Activated T-helper 1 cell treated with anti-CD3 and anti-CD28 coated beads, Interleukin-12 subunit alpha, Interleukin-12 subunit beta, Interleukin-2, Interleukin-4 antibody, amounts not matched to agents 30 ng/mL and 10 ng/mL and 1 ng/mL, durations not matched to agents 14 hours and 24 hours and 36 hours (primary cell): Measurements from ENCODE around the gene FAM168A. TPM values are rescaled to one million over a fixed set of nuclear protein-coding genes. Genes with fewer than 3 reads are reported as not detected.
A peak's percentile ranks its signal among the peaks of the same experiment; 100 is the strongest.
"Not testable (repeated sequence)": the region's sequence is repeated elsewhere in the genome, so short reads cannot be mapped to it uniquely, and the experiment has no call there.

Source experiments
- DNase-seq: peaks from one replicate; pipeline ENCODE4 v3.0.0; 2021; ENCODE audit warnings: low spot score
- H3K27ac Mint-ChIP-seq: one replicate; pipeline ENCODE4 v1.8.0; 2021; ENCODE audit warnings: mild to moderate bottlenecking, mixed read lengths
- H3K27me3 Mint-ChIP-seq: one replicate; pipeline ENCODE4 v1.8.0; 2022; ENCODE audit warnings: mild to moderate bottlenecking, moderate library complexity, mixed read lengths; ENCODE audit not compliant: insufficient read depth
- H3K36me3 Mint-ChIP-seq: one replicate; pipeline ENCODE4 v1.8.0; 2021; ENCODE audit warnings: low read depth, mixed read lengths
- H3K4me1 Mint-ChIP-seq: one replicate; pipeline ENCODE4 v1.8.0; 2021; ENCODE audit warnings: low read depth, mixed read lengths
- H3K4me3 Mint-ChIP-seq: one replicate; pipeline ENCODE4 v1.8.0; 2021; ENCODE audit warnings: mild to moderate bottlenecking, moderate library complexity, mixed read lengths
- H3K9me3 Mint-ChIP-seq: one replicate; pipeline ENCODE4 v1.8.0; 2021; ENCODE audit warnings: mixed read lengths
- intact Hi-C: fragments of 100-400 bp; cut with micrococcal nuclease; formaldehyde crosslinking; loops from one replicate; pipeline ENCODE4 v1.15.1; 2024
- total RNA-seq: library from RNA; stranded (reverse); gene quantifications from 2 replicates; pipeline ENCODE4 v1.2.3, GENCODE V29; 2022

The FAM168A gene
- total RNA-seq, 1 donor from 2014 or later: 19.4 TPM

GRCh38 chr11:73439002-73439843 lies 158.7 kb downstream of the FAM168A start:
- Mint-ChIP-seq H3K4me1 (no peaks in the 10 kb centered on the region), H3K36me3 (peaks cover 3% of the 10 kb centered on the region), H3K27ac (no peak overlapping the region), H3K9me3 (no peaks in the 10 kb centered on the region), H3K27me3 (no peaks in the 10 kb centered on the region), H3K4me3 (no peak overlapping the region)
- intact Hi-C loops: no loop called here
- DNase-seq: no peak

GRCh38 chr11:73436859-73437258 lies 161.1 kb downstream of the FAM168A start:
- H3K4me3 Mint-ChIP-seq, H3K27me3 Mint-ChIP-seq, H3K4me1 Mint-ChIP-seq, intact Hi-C loops, DNase-seq, H3K27ac Mint-ChIP-seq, H3K36me3 Mint-ChIP-seq, H3K9me3 Mint-ChIP-seq: not testable (repeated sequence)

GRCh38 chr11:73431396-73431795 lies 166.5 kb downstream of the FAM168A start:
- intact Hi-C loops: no loop called here
- Mint-ChIP-seq H3K36me3 (peaks cover 2% of the 10 kb centered on the region), H3K27me3 (no peaks in the 10 kb centered on the region), H3K27ac (no peak overlapping the region), H3K4me3 (no peak overlapping the region), H3K4me1 (peaks cover 4% of the 10 kb centered on the region), H3K9me3 (no peaks in the 10 kb centered on the region)
- no peak for DNase-seq

- Mint-ChIP-seq H3K9me3 (no peaks in the 10 kb centered on the region), H3K4me1 (peaks cover 4% of the 10 kb centered on the region), H3K36me3 (peaks cover 2% of the 10 kb centered on the region), H3K4me3 (no peak overlapping the region), H3K27me3 (no peaks in the 10 kb centered on the region), H3K27ac (no peak overlapping the region)
- DNase-seq: no peak
- intact Hi-C loops: no loop called here
These were observed 167.6 kb downstream of the FAM168A start for GRCh38 chr11:73430326-73430725.

- no peak for DNase-seq
- Mint-ChIP-seq H3K27me3 (no peaks in the 10 kb centered on the region), H3K9me3 (no peaks in the 10 kb centered on the region), H3K4me3 (no peak overlapping the region), H3K36me3 (peaks cover 2% of the 10 kb centered on the region), H3K4me1 (peaks cover 4% of the 10 kb centered on the region), H3K27ac (no peak overlapping the region)
- intact Hi-C loops: no loop called here
These were observed 168.7 kb downstream of the FAM168A start for GRCh38 chr11:73429121-73429750.

GRCh38 chr11:73428699-73429098 lies 169.2 kb downstream of the FAM168A start:
- intact Hi-C loops: no loop called here
- DNase-seq: no peak
- no peak overlapping the region for H3K4me3 Mint-ChIP-seq
- H3K27ac Mint-ChIP-seq: no peak overlapping the region
- peaks cover 4% of the 10 kb centered on the region for H3K4me1 Mint-ChIP-seq
- H3K36me3 Mint-ChIP-seq: peaks cover 2% of the 10 kb centered on the region
- no peaks in the 10 kb centered on the region for H3K9me3 Mint-ChIP-seq
- no peaks in the 10 kb centered on the region for H3K27me3 Mint-ChIP-seq

GRCh38 chr11:73428227-73428626 lies 169.7 kb downstream of the FAM168A start:
- Mint-ChIP-seq H3K27ac (peak overlapping the region; percentile 10), H3K4me3 (no peak overlapping the region), H3K36me3 (peaks cover 2% of the 10 kb centered on the region), H3K4me1 (peaks cover 4% of the 10 kb centered on the region), H3K27me3 (no peaks in the 10 kb centered on the region), H3K9me3 (no peaks in the 10 kb centered on the region)
- intact Hi-C loops: no loop called here
- DNase-seq: no peak

GRCh38 chr11:73426219-73426850 lies 171.6 kb downstream of the FAM168A start:
- peaks cover 3% of the 10 kb centered on the region for H3K36me3 Mint-ChIP-seq
- H3K4me3 Mint-ChIP-seq: no peak overlapping the region
- H3K4me1 Mint-ChIP-seq: peaks cover 4% of the 10 kb centered on the region
- no peaks in the 10 kb centered on the region for H3K9me3 Mint-ChIP-seq
- no peak for DNase-seq
- intact Hi-C loops: no loop called here
- no peaks in the 10 kb centered on the region for H3K27me3 Mint-ChIP-seq
- H3K27ac Mint-ChIP-seq: no peak overlapping the region

GRCh38 chr11:73425108-73425507 lies 172.8 kb downstream of the FAM168A start:
- Mint-ChIP-seq H3K36me3 (peaks cover 4% of the 10 kb centered on the region), H3K4me3 (no peak overlapping the region), H3K27me3 (no peaks in the 10 kb centered on the region), H3K27ac (no peak overlapping the region), H3K9me3 (no peaks in the 10 kb centered on the region), H3K4me1 (peaks cover 4% of the 10 kb centered on the region)
- intact Hi-C loops: no loop called here
- DNase-seq: no peak

- Mint-ChIP-seq H3K27ac (no peak overlapping the region), H3K27me3 (no peaks in the 10 kb centered on the region), H3K4me1 (peaks cover 4% of the 10 kb centered on the region), H3K9me3 (no peaks in the 10 kb centered on the region), H3K4me3 (no peak overlapping the region), H3K36me3 (peaks cover 5% of the 10 kb centered on the region)
- DNase-seq: no peak
- intact Hi-C loops: no loop called here
These were observed 174.4 kb downstream of the FAM168A start for GRCh38 chr11:73423506-73423905.

- H3K27ac Mint-ChIP-seq: no peak overlapping the region
- H3K27me3 Mint-ChIP-seq: no peaks in the 10 kb centered on the region
- peaks cover 9% of the 10 kb centered on the region for H3K36me3 Mint-ChIP-seq
- DNase-seq: no peak
- no peaks in the 10 kb centered on the region for H3K9me3 Mint-ChIP-seq
- no peak overlapping the region for H3K4me3 Mint-ChIP-seq
- H3K4me1 Mint-ChIP-seq: peaks cover 4% of the 10 kb centered on the region
- intact Hi-C loops: no loop called here
These were observed 175.0 kb downstream of the FAM168A start for GRCh38 chr11:73422886-73423285.

GRCh38 chr11:73420136-73420535 lies 177.8 kb downstream of the FAM168A start:
- Mint-ChIP-seq H3K4me1 (peaks cover 6% of the 10 kb centered on the region), H3K27me3 (no peaks in the 10 kb centered on the region), H3K36me3 (peaks cover 18% of the 10 kb centered on the region), H3K9me3 (no peaks in the 10 kb centered on the region), H3K4me3 (no peak overlapping the region), H3K27ac (no peak overlapping the region)
- DNase-seq: no peak
- intact Hi-C loops: no loop called here

- no peak overlapping the region for H3K4me3 Mint-ChIP-seq
- H3K27ac Mint-ChIP-seq: no peak overlapping the region
- H3K9me3 Mint-ChIP-seq: no peaks in the 10 kb centered on the region
- H3K4me1 Mint-ChIP-seq: peaks cover 11% of the 10 kb centered on the region
- H3K27me3 Mint-ChIP-seq: no peaks in the 10 kb centered on the region
- DNase-seq: no peak
- intact Hi-C loops: no loop called here
- peaks cover 23% of the 10 kb centered on the region for H3K36me3 Mint-ChIP-seq
These were observed 181.1 kb downstream of the FAM168A start for GRCh38 chr11:73416786-73417185.
